Vagina (tissue), 2 donors: ENCODE data around the gene CCDC148. TPM values are rescaled to one million over a fixed set of nuclear protein-coding genes. Genes with fewer than 3 reads are reported as not detected.

ENCODE experiments used
- DNase-seq, 2 donors: peaks; one replicate each; pipeline ENCODE4 v3.0.0-alpha.2; 2017; ENCODE audit errors: extremely low spot score in 2 of 2
- H3K27ac ChIP-seq: fragments of 200-600 bp; sonication (generic); one replicate; pipeline ENCODE4 v1.5.1; 2019
- H3K27me3 ChIP-seq: fragments of 200-600 bp; sonication (generic); one replicate; pipeline ENCODE4 v1.5.1; 2019
- H3K36me3 ChIP-seq, 2 donors: fragments of 200-600 bp; sonication (generic); one replicate each; pipeline ENCODE4 v1.5.1; 2017 to 2019
- H3K4me1 ChIP-seq: fragments of 200-600 bp; sonication (generic); one replicate; pipeline ENCODE4 v1.5.1; 2019
- H3K4me3 ChIP-seq, 2 donors: fragments of 200-600 bp; sonication (generic); 1 replicate in 1 of 2; 2 replicates in 1 of 2; pipeline ENCODE4 v1.5.1; 2016 to 2019
- H3K9me3 ChIP-seq: fragments of 200-600 bp; sonication (generic); one replicate; pipeline ENCODE4 v1.5.1; 2019
- CTCF ChIP-seq, 3 experiments: fragments of 450-650 bp in 2 of 3; fragments of 200-600 bp in 1 of 3; sonication (generic) in 1 of 3; IDR thresholded peaks; one replicate each; pipeline ENCODE4 v1.5.1; 2017 to 2019; ENCODE audit warnings: antibody characterized with exemption in 3 of 3, mild to moderate bottlenecking in 2 of 3, moderate library complexity in 2 of 3
- POLR2A ChIP-seq, 2 donors: fragments of 450-650 bp; IDR thresholded peaks; one replicate each; pipeline ENCODE4 v1.6.1; 2017; ENCODE audit warnings: antibody characterized with exemption in 2 of 2, mild to moderate bottlenecking in 2 of 2, moderate library complexity in 2 of 2
- POLR2AphosphoS5 ChIP-seq, 2 donors: sonication (generic); formaldehyde crosslinking; IDR thresholded peaks; one replicate each; pipeline ENCODE4 v1.9.0; 2017; ENCODE audit warnings: antibody characterized with exemption in 2 of 2, mild to moderate bottlenecking in 2 of 2, low read depth in 1 of 2; ENCODE audit not compliant: insufficient read depth in 1 of 2
- intact Hi-C: fragments of 100-400 bp; cut with DNase I; formaldehyde crosslinking; loops from one replicate; pipeline ENCODE4 v1.15.1; 2023
- total RNA-seq: library from RNA; depleted of rRNA; stranded (reverse); fragments of >200 nt; gene quantifications from one replicate; pipeline ENCODE4 v1.2.3, GENCODE V29; 2016

CCDC148 gene
- total RNA-seq, 1 donor from 2014 or later: not detected

- Histone ChIP-seq H3K27ac (no peak overlapping the region), H3K36me3 (no peaks in the 10 kb centered on the region), H3K9me3 (no peaks in the 10 kb centered on the region), H3K27me3 (no peaks in the 10 kb centered on the region), H3K4me3 (no peak overlapping the region), H3K4me1 (no peaks in the 10 kb centered on the region)
- TF ChIP-seq CTCF (IDR thresholded peaks at IDR 0.05) (no peak), POLR2A (IDR thresholded peaks at IDR 0.05) (no peak), POLR2AphosphoS5 (IDR thresholded peaks at IDR 0.05; ENCODE audit: insufficient read depth in 1 of 2, low read depth in 1 of 2) (no peak)
- intact Hi-C loops: no loop called here
- DNase-seq: no peak
These were observed 213.2 kb downstream of the CCDC148 start for GRCh38 chr2:158243392-158243791.

- no peak overlapping the region for H3K27ac ChIP-seq
- no peak for TF ChIP-seq POLR2A (IDR thresholded peaks at IDR 0.05)
- intact Hi-C loops: no loop called here
- no peaks in the 10 kb centered on the region for H3K27me3 ChIP-seq
- H3K9me3 ChIP-seq: no peaks in the 10 kb centered on the region
- no peak overlapping the region for H3K4me3 ChIP-seq
- no peaks in the 10 kb centered on the region for H3K4me1 ChIP-seq
- no peak for DNase-seq
- H3K36me3 ChIP-seq: no peaks in the 10 kb centered on the region
These were observed 214.3 kb downstream of the CCDC148 start for GRCh38 chr2:158242280-158242679.

GRCh38 chr2:158240975-158241374, 215.6 kb downstream of the CCDC148 start:
- no peaks in the 10 kb centered on the region for H3K9me3 ChIP-seq
- intact Hi-C loops: no loop called here
- no peak for DNase-seq
- H3K36me3 ChIP-seq: no peaks in the 10 kb centered on the region
- H3K4me1 ChIP-seq: no peaks in the 10 kb centered on the region
- H3K27me3 ChIP-seq: no peaks in the 10 kb centered on the region
- TF ChIP-seq CTCF (IDR thresholded peaks at IDR 0.05) (no peak), POLR2A (IDR thresholded peaks at IDR 0.05) (no peak), POLR2AphosphoS5 (IDR thresholded peaks at IDR 0.05; ENCODE audit: insufficient read depth in 1 of 2, low read depth in 1 of 2) (no peak)
- no peak overlapping the region for H3K4me3 ChIP-seq
- H3K27ac ChIP-seq: no peak overlapping the region

GRCh38 chr2:158239271-158239670, 217.3 kb downstream of the CCDC148 start:
- H3K27ac ChIP-seq: no peak overlapping the region
- H3K27me3 ChIP-seq: no peaks in the 10 kb centered on the region
- no peak for TF ChIP-seq POLR2A (IDR thresholded peaks at IDR 0.05)
- no peak for TF ChIP-seq POLR2AphosphoS5 (IDR thresholded peaks at IDR 0.05; ENCODE audit: insufficient read depth in 1 of 2, low read depth in 1 of 2)
- no peak for TF ChIP-seq CTCF (IDR thresholded peaks at IDR 0.05)
- intact Hi-C loops: no loop called here
- DNase-seq: no peak
- H3K4me1 ChIP-seq: no peaks in the 10 kb centered on the region
- H3K4me3 ChIP-seq: no peak overlapping the region
- no peaks in the 10 kb centered on the region for H3K36me3 ChIP-seq
- H3K9me3 ChIP-seq: no peaks in the 10 kb centered on the region

GRCh38 chr2:158234497-158234896, 222.1 kb downstream of the CCDC148 start:
- no peaks in the 10 kb centered on the region for H3K4me1 ChIP-seq
- H3K36me3 ChIP-seq: no peaks in the 10 kb centered on the region
- intact Hi-C loops: no loop called here
- H3K4me3 ChIP-seq: no peak overlapping the region
- no peaks in the 10 kb centered on the region for H3K9me3 ChIP-seq
- TF ChIP-seq CTCF (IDR thresholded peaks at IDR 0.05): no peak
- no peak for TF ChIP-seq POLR2A (IDR thresholded peaks at IDR 0.05)
- no peak for TF ChIP-seq POLR2AphosphoS5 (IDR thresholded peaks at IDR 0.05; ENCODE audit: insufficient read depth in 1 of 2, low read depth in 1 of 2)
- no peak for DNase-seq
- H3K27ac ChIP-seq: no peak overlapping the region
- no peaks in the 10 kb centered on the region for H3K27me3 ChIP-seq

- intact Hi-C loops: no loop called here
- no peaks in the 10 kb centered on the region for H3K9me3 ChIP-seq
- TF ChIP-seq CTCF (IDR thresholded peaks at IDR 0.05) (no peak), POLR2A (IDR thresholded peaks at IDR 0.05) (no peak), POLR2AphosphoS5 (IDR thresholded peaks at IDR 0.05; ENCODE audit: insufficient read depth in 1 of 2, low read depth in 1 of 2) (no peak)
- H3K4me1 ChIP-seq: no peaks in the 10 kb centered on the region
- H3K27ac ChIP-seq: no peak overlapping the region
- H3K27me3 ChIP-seq: no peaks in the 10 kb centered on the region
- no peaks in the 10 kb centered on the region for H3K36me3 ChIP-seq
- no peak for DNase-seq
- H3K4me3 ChIP-seq: no peak overlapping the region
These were observed 224.1 kb downstream of the CCDC148 start for GRCh38 chr2:158232476-158232875.
